OCI-LY1 (cell line): ENCODE data around the gene KRT39.

Experiments
- H2AFZ ChIP-seq: fragments of 200-600 bp; sonication (generic), shearing (Covaris generic); 2 replicates; pipeline ENCODE4 v1.6.0; 2014; ENCODE audit warnings: antibody characterized with exemption, mild to moderate bottlenecking, low read length
- H3F3A ChIP-seq: fragments of 200-600 bp; sonication (generic), shearing (Covaris generic); 2 replicates; pipeline ENCODE4 v1.6.0; 2014; ENCODE audit warnings: mild to moderate bottlenecking, antibody characterized with exemption, low read length, moderate library complexity; ENCODE audit not compliant: insufficient read depth
- H3K27ac ChIP-seq: fragments of 200-600 bp; sonication (generic); 2 replicates; pipeline ENCODE4 v1.5.1; 2014; ENCODE audit warnings: low read length, mixed run types, mild to moderate bottlenecking, low read depth; ENCODE audit not compliant: poor library complexity, severe bottlenecking
- H3K27me3 ChIP-seq: fragments of 200-600 bp; sonication (generic); 2 replicates; pipeline ENCODE4 v1.6.0; 2014; ENCODE audit warnings: antibody characterized with exemption, mild to moderate bottlenecking, low read length, moderate library complexity; ENCODE audit not compliant: insufficient read depth
- H3K36me3 ChIP-seq: fragments of 200-600 bp; sonication (generic); 2 replicates; pipeline ENCODE4 v1.6.1; 2014; ENCODE audit warnings: mild to moderate bottlenecking, antibody characterized with exemption, low read length, moderate library complexity, mixed read lengths; ENCODE audit not compliant: insufficient read depth
- H3K4me1 ChIP-seq: fragments of 200-600 bp; sonication (generic); 2 replicates; pipeline ENCODE4 v1.5.1; 2014; ENCODE audit warnings: mild to moderate bottlenecking, low read length, moderate library complexity; ENCODE audit not compliant: insufficient read depth, severe bottlenecking
- H3K4me2 ChIP-seq: fragments of 200-600 bp; sonication (generic), shearing (Covaris generic); 2 replicates; pipeline ENCODE4 v1.6.1; 2014; ENCODE audit warnings: low read length
- H3K4me3 ChIP-seq: fragments of 200-600 bp; sonication (generic); 2 replicates; pipeline ENCODE4 v1.5.1; 2014; ENCODE audit warnings: low read length, low read depth, mild to moderate bottlenecking, mixed read lengths; ENCODE audit not compliant: poor library complexity, severe bottlenecking
- H3K79me2 ChIP-seq: fragments of 200-600 bp; shearing (Covaris generic); 2 replicates; pipeline ENCODE4 v1.6.1; 2016; ENCODE audit warnings: mixed run types, low read length, mixed read lengths; ENCODE audit not compliant: insufficient read depth
- H3K9ac ChIP-seq: fragments of 200-600 bp; sonication (generic), shearing (Covaris generic); 2 replicates; pipeline ENCODE4 v1.6.1; 2014; ENCODE audit warnings: mild to moderate bottlenecking, low read length, mixed read lengths
- H3K9me2 ChIP-seq: fragments of 200-600 bp; sonication (generic), shearing (Covaris generic); 2 replicates; pipeline ENCODE4 v1.6.1; 2014; ENCODE audit warnings: low read depth, mild to moderate bottlenecking, low read length, mixed read lengths
- H3K9me3 ChIP-seq: fragments of 200-600 bp; shearing (Covaris generic); 2 replicates; pipeline ENCODE4 v1.6.1; 2014; ENCODE audit warnings: low read length, mixed read lengths
- H4K20me1 ChIP-seq: fragments of 200-600 bp; sonication (generic), shearing (Covaris generic); 2 replicates; pipeline ENCODE4 v1.6.0; 2016; ENCODE audit warnings: mild to moderate bottlenecking, low read length; ENCODE audit not compliant: insufficient read depth
- EZH2 ChIP-seq: fragments of 200-600 bp; sonication (generic), shearing (Covaris generic); IDR thresholded peaks from 2 replicates; pipeline ENCODE4 v1.8.0; 2017; ENCODE audit warnings: borderline replicate concordance, mixed run types, mild to moderate bottlenecking, antibody characterized with exemption, low read length, moderate library complexity, mixed read lengths
- TF ChIP-seq, protein P1 (sequence below): fragments of 200-600 bp; sonication (generic), shearing (Covaris generic); IDR thresholded peaks from 2 replicates; pipeline ENCODE4 v1.5.1; 2017; ENCODE audit warnings: mild to moderate bottlenecking, antibody characterized with exemption, low read length, moderate library complexity, mixed read lengths

The KRT39 gene

DNA sequence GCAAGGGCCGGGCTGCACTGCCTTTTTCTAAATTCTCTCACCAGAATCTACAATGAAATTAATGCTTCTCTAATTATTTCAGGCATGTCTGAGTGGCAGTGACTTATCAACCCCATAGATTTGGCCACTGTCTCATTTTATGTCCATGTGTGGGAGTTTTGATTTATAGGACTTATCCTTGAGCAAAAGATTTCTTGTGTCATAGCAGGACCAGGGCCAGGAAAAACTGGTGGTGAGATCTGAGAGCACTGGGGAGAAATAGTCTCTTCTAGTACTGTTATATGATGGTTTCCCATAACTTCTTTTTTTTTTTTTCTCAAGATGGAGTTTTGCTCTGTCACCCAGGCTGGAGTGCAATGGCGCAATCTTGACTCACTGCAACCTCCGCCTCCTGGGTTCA, 27.8 kb downstream of the KRT39 start:
- H3K9me3 ChIP-seq: no peaks in the 10 kb centered on the region
- H3K4me2 ChIP-seq: no peak overlapping the region
- H3K4me3 ChIP-seq: no peak overlapping the region
- H3F3A ChIP-seq: no peaks in the 10 kb centered on the region
- H3K9me2 ChIP-seq: no peaks in the 10 kb centered on the region
- no peaks in the 10 kb centered on the region for H3K79me2 ChIP-seq
- H2AFZ ChIP-seq: no peak overlapping the region
- H3K4me1 ChIP-seq: no peaks in the 10 kb centered on the region
- H3K36me3 ChIP-seq: no peaks in the 10 kb centered on the region
- no peak overlapping the region for H3K9ac ChIP-seq
- no peaks in the 10 kb centered on the region for H4K20me1 ChIP-seq
- peaks cover 9% of the 10 kb centered on the region; the same call in 1 of the 2 replicates for H3K27me3 ChIP-seq
- H3K27ac ChIP-seq: no peak overlapping the region
- TF ChIP-seq, protein P1, sequence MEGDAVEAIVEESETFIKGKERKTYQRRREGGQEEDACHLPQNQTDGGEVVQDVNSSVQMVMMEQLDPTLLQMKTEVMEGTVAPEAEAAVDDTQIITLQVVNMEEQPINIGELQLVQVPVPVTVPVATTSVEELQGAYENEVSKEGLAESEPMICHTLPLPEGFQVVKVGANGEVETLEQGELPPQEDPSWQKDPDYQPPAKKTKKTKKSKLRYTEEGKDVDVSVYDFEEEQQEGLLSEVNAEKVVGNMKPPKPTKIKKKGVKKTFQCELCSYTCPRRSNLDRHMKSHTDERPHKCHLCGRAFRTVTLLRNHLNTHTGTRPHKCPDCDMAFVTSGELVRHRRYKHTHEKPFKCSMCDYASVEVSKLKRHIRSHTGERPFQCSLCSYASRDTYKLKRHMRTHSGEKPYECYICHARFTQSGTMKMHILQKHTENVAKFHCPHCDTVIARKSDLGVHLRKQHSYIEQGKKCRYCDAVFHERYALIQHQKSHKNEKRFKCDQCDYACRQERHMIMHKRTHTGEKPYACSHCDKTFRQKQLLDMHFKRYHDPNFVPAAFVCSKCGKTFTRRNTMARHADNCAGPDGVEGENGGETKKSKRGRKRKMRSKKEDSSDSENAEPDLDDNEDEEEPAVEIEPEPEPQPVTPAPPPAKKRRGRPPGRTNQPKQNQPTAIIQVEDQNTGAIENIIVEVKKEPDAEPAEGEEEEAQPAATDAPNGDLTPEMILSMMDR: no peak
- TF ChIP-seq EZH2: no peak

DNA sequence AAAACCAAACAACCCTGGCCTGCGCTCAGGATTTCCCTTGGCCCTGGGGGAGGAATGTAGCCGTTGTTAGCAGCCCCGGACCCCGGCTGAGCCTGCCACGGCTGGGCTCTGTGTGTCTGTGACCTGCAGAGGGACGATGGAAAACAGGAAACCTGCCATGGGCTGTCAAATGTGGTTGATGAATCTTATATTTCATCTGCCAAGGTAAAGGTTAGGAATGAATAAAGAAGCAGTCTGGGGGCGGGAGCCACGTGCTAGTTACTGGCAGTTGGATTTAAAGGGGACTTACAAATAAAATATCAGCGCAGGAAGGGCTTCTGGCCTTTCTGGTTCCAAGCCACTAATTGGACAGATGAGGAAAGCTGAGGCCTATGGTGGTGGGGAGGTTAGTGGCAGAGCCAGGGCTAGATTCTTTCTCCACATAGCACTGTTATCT, 29.3 kb downstream of the KRT39 start, which contains the start of gene KRT23:
Gene KRT23 (minus strand): TSS at position 263 of the 436 bp plus-strand sequence. CDS start 1,043 bp downstream, outside the sequence.
- Histone ChIP-seq H3K36me3 (no peaks in the 10 kb centered on the region), H3K4me1 (no peaks in the 10 kb centered on the region), H3K79me2 (no peaks in the 10 kb centered on the region), H2AFZ (no peak within 1 kb of the TSS), H3K27me3 (peaks cover 9% of the 10 kb centered on the region; the same call in 1 of the 2 replicates), H3K9me3 (no peaks in the 10 kb centered on the region), H3K27ac (no peak within 1 kb of the TSS), H3K9ac (no peak within 1 kb of the TSS), H3K9me2 (no peaks in the 10 kb centered on the region), H3K4me2 (no peak within 1 kb of the TSS), H3K4me3 (no peak within 1 kb of the TSS), H3F3A (no peaks in the 10 kb centered on the region), H4K20me1 (no peaks in the 10 kb centered on the region)
- TF ChIP-seq EZH2: no peak
- TF ChIP-seq, protein P1: no peak

DNA sequence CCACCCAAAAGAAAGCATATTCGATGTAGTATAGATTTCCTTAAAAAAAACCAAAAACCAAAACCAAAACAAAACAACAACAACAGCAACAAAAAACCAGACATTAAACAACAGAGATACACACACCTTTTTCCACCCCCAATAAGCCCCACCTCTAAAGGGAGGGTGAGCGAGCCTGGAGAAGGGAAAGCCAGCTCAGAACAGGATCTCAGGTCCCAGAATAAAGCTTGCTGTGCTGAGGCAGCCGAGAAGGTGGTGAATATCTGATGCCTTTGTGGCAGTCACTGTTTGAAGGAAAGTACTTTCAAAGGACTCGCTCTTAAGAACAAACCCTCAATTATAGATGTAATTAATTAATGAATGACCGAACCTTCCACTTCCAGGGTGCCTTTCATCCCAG, 29.8 kb downstream of the KRT39 start:
- H3K9me3 ChIP-seq: no peaks in the 10 kb centered on the region
- H4K20me1 ChIP-seq: no peaks in the 10 kb centered on the region
- no peaks in the 10 kb centered on the region for H3K79me2 ChIP-seq
- H3K9ac ChIP-seq: no peak overlapping the region
- H3K36me3 ChIP-seq: no peaks in the 10 kb centered on the region
- H3F3A ChIP-seq: no peaks in the 10 kb centered on the region
- H2AFZ ChIP-seq: no peak overlapping the region
- no peaks in the 10 kb centered on the region for H3K9me2 ChIP-seq
- TF ChIP-seq, protein P1: no peak
- TF ChIP-seq EZH2: no peak
- H3K27me3 ChIP-seq: peaks cover 9% of the 10 kb centered on the region; the same call in 1 of the 2 replicates
- no peak overlapping the region for H3K27ac ChIP-seq
- no peaks in the 10 kb centered on the region for H3K4me1 ChIP-seq
- H3K4me2 ChIP-seq: no peak overlapping the region
- H3K4me3 ChIP-seq: no peak overlapping the region
